ENCODE data around the gene IMPG1. TPM values are rescaled to one million over a fixed set of nuclear protein-coding genes. Genes with fewer than 3 reads are reported as not detected.

Gene IMPG1
- total and polyA plus RNA-seq, 10 of the 15 experiments (the other 5 are each of a cell fraction or from before 2014, with no cell fraction given), result not detected

DNA sequence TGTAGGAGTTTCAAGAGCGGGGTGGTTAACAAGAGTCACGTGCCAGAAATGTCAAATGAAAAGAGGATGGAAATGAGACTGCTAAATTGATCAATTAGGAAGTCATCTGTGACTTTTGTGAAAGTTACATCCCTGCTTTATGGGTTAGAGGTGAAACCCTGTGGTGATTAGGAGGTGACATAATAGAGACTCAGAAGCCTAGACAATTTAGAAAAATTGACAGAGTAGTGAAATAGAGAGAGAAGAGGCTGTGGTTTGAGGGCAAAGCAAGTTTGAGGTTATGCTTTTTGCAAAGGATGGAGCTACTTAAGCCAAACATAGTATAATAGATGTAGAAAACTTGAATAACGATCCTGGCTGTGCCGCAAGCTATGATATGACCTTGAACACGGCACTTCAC lies 71.8 kb downstream of the IMPG1 start:
- ATAC-seq (peak; percentile 60), DNase-seq (ENCODE audit: low read depth, low spot score) (peak; percentile 3), FAIRE-seq (no peak)
- ChIA-PET POLR2A (no interaction called here), SMC1A (ENCODE audit: uncharacterized antibody, unreplicated experiment) (no interaction called here), RAD21 (ENCODE audit: unreplicated experiment) (no interaction called here), CTCF (interaction anchor here (1.6 kb wide), 1 partner anchor 66 kb away, joined by 3 read pairs; no protein-coding TSS in a partner anchor)
- H3K27me3 ChIP-seq (replicated peaks in 1 of 2; ENCODE audit: control insufficient read depth in 2 of 2, insufficient read depth in 2 of 2, low read length in 1 of 2), result no peaks in the 10 kb centered on the region
- no peak overlapping the region for H3K4me3 ChIP-seq
- H3K79me2 ChIP-seq (ENCODE audit: control insufficient read depth, insufficient read depth, low read length), result no peaks in the 10 kb centered on the region
- no peak overlapping the region for H3K9ac ChIP-seq (ENCODE audit: control insufficient read depth, insufficient read depth, low read length)
- intact Hi-C loops (cut with micrococcal nuclease; ENCODE audit: unreplicated experiment), result no loop called here
- in situ Hi-C loops (cut with MboI), result no loop called here
- H3K4me1 ChIP-seq (ENCODE audit: control insufficient read depth, insufficient read depth, low read length), result no peaks in the 10 kb centered on the region
- H2AFZ ChIP-seq (ENCODE audit: control insufficient read depth, low read depth, low read length), result no peak overlapping the region
- BruUV-seq (replicated peaks), result no TSS peak
- no peak for TF ChIP-seq YBX1 (IDR thresholded peaks at IDR 0.05)
- TF ChIP-seq, protein P1, sequence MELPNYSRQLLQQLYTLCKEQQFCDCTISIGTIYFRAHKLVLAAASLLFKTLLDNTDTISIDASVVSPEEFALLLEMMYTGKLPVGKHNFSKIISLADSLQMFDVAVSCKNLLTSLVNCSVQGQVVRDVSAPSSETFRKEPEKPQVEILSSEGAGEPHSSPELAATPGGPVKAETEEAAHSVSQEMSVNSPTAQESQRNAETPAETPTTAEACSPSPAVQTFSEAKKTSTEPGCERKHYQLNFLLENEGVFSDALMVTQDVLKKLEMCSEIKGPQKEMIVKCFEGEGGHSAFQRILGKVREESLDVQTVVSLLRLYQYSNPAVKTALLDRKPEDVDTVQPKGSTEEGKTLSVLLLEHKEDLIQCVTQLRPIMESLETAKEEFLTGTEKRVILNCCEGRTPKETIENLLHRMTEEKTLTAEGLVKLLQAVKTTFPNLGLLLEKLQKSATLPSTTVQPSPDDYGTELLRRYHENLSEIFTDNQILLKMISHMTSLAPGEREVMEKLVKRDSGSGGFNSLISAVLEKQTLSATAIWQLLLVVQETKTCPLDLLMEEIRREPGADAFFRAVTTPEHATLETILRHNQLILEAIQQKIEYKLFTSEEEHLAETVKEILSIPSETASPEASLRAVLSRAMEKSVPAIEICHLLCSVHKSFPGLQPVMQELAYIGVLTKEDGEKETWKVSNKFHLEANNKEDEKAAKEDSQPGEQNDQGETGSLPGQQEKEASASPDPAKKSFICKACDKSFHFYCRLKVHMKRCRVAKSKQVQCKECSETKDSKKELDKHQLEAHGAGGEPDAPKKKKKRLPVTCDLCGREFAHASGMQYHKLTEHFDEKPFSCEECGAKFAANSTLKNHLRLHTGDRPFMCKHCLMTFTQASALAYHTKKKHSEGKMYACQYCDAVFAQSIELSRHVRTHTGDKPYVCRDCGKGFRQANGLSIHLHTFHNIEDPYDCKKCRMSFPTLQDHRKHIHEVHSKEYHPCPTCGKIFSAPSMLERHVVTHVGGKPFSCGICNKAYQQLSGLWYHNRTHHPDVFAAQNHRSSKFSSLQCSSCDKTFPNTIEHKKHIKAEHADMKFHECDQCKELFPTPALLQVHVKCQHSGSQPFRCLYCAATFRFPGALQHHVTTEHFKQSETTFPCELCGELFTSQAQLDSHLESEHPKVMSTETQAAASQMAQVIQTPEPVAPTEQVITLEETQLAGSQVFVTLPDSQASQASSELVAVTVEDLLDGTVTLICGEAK (IDR thresholded peaks at IDR 0.05; ENCODE audit: borderline replicate concordance), result no peak
- peak in 1 of 2 experiments; percentile 46; a peak in 1 of 4 replicates for TF ChIP-seq BHLHE40 (IDR thresholded peaks at IDR 0.05; ENCODE audit: borderline replicate concordance in 1 of 2, low read depth in 2 of 2, low read length in 1 of 2)
- TF ChIP-seq, protein P2, sequence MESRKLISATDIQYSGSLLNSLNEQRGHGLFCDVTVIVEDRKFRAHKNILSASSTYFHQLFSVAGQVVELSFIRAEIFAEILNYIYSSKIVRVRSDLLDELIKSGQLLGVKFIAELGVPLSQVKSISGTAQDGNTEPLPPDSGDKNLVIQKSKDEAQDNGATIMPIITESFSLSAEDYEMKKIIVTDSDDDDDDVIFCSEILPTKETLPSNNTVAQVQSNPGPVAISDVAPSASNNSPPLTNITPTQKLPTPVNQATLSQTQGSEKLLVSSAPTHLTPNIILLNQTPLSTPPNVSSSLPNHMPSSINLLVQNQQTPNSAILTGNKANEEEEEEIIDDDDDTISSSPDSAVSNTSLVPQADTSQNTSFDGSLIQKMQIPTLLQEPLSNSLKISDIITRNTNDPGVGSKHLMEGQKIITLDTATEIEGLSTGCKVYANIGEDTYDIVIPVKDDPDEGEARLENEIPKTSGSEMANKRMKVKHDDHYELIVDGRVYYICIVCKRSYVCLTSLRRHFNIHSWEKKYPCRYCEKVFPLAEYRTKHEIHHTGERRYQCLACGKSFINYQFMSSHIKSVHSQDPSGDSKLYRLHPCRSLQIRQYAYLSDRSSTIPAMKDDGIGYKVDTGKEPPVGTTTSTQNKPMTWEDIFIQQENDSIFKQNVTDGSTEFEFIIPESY (IDR thresholded peaks at IDR 0.05), result no peak
- no peak for TF ChIP-seq MYC (IDR thresholded peaks at IDR 0.05; ENCODE audit: insufficient read depth, insufficient read length, insufficient replicate concordance, low read length, severe bottlenecking)
- TF ChIP-seq STAT1 (conservative IDR thresholded peaks at IDR 0.05), result no peak
- TF ChIP-seq BRCA1 (IDR thresholded peaks at IDR 0.05; ENCODE audit: low read depth, low read length), result no peak
- TF ChIP-seq, protein P3, sequence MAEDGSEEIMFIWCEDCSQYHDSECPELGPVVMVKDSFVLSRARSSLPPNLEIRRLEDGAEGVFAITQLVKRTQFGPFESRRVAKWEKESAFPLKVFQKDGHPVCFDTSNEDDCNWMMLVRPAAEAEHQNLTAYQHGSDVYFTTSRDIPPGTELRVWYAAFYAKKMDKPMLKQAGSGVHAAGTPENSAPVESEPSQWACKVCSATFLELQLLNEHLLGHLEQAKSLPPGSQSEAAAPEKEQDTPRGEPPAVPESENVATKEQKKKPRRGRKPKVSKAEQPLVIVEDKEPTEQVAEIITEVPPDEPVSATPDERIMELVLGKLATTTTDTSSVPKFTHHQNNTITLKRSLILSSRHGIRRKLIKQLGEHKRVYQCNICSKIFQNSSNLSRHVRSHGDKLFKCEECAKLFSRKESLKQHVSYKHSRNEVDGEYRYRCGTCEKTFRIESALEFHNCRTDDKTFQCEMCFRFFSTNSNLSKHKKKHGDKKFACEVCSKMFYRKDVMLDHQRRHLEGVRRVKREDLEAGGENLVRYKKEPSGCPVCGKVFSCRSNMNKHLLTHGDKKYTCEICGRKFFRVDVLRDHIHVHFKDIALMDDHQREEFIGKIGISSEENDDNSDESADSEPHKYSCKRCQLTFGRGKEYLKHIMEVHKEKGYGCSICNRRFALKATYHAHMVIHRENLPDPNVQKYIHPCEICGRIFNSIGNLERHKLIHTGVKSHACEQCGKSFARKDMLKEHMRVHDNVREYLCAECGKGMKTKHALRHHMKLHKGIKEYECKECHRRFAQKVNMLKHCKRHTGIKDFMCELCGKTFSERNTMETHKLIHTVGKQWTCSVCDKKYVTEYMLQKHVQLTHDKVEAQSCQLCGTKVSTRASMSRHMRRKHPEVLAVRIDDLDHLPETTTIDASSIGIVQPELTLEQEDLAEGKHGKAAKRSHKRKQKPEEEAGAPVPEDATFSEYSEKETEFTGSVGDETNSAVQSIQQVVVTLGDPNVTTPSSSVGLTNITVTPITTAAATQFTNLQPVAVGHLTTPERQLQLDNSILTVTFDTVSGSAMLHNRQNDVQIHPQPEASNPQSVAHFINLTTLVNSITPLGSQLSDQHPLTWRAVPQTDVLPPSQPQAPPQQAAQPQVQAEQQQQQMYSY (CRISPR knock-in tag; IDR thresholded peaks at IDR 0.05), result no peak
- TF ChIP-seq NFYB (IDR thresholded peaks at IDR 0.05; ENCODE audit: insufficient read depth, low read depth, low read length), result 0 out of 2 replicates have a peak, but pooled peaks have one; percentile 31
- TF ChIP-seq ZNF274 (IDR thresholded peaks at IDR 0.05; ENCODE audit: insufficient read depth, insufficient read length), result no peak
- TF ChIP-seq RAD51 (IDR thresholded peaks at IDR 0.05), result peak; percentile 15; the same call in 1 of the 2 replicates
- no peak for TF ChIP-seq ETV6 (conservative IDR thresholded peaks at IDR 0.05 in 1 of 2, IDR thresholded peaks at IDR 0.05 in 1 of 2; ENCODE audit: borderline replicate concordance in 1 of 2, low read depth in 1 of 2)
- H4K20me1 ChIP-seq (ENCODE audit: control insufficient read depth, insufficient read depth), result no peaks in the 10 kb centered on the region
- WGBS (ENCODE audit: insufficient coverage, insufficient replicate concordance, low lambda C conversion rate, missing lambda C conversion rate), result 27% methylated on average over 5 of the region's 5 CpGs
- no peak overlapping the region for H3K4me2 ChIP-seq (ENCODE audit: control insufficient read depth, insufficient read depth)
- H3K9me3 ChIP-seq (replicated peaks; ENCODE audit: control insufficient read depth, insufficient read depth, low read length), result no peaks in the 10 kb centered on the region
- no peak overlapping the region for H3K27ac ChIP-seq (ENCODE audit: control insufficient read depth, insufficient read depth)
- H3K36me3 ChIP-seq (ENCODE audit: control insufficient read depth in 2 of 2, insufficient read depth in 2 of 2, low read length in 1 of 2), result no peaks in the 10 kb centered on the region

Data from GM12878 (cell line).